Smooth muscle cell of the brain vasculature (primary cell): ENCODE results near the gene ITGB2.

Experiments
- DNase-seq: peaks from one replicate; pipeline ENCODE4 v3.0.0-alpha.2; 2012; ENCODE audit warnings: low read depth, low spot score

ITGB2 gene

DNA sequence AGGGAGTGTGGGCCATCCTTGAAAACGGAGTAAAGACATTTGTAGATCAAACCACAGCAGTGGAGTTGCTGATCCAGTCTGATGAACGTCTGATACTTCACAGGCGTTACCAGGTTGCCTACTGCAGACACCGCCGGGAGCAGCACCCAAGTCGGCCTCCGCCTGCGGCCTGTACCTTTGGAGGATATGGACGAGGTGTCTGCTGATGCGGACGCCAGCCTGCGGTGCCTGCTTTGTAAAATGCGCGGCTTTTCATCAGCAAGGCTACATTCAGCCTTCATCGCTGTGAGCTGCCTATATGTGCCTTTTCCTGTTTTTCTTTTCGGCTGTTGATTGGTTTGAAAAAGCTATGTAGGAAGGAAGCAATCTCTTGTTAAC lies 35.1 kb upstream of the ITGB2 start:
- DNase-seq: no peak

GRCh38 chr21:44955141-44955797 lies 34.6 kb upstream of the ITGB2 start:
- no peak for DNase-seq

DNA sequence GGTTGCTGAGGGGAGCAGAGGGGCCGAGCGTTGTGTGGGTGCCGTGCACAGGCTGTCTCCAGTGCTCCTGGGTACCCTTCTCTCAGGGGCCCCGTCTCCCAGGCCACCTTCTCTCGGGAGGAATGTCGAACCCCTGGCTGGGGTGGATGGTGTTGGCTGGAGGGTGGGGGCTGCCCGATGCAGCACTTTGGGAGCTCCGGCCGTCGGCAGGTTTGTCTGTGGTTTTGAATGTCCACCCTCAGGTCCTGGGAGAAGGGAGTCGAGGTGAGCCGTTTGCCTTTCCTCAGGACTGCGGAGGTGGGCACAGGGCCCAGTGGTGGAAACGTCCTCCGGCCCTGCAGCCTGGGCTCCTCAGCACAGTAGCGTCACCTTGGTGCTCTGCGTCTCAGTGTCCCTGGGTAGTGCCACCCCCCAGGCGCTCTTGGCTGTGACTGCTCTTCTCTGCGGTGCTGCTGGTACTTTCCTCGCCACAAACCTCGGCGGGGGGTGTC lies 33.6 kb upstream of the ITGB2 start:
- DNase-seq: no peak

DNA sequence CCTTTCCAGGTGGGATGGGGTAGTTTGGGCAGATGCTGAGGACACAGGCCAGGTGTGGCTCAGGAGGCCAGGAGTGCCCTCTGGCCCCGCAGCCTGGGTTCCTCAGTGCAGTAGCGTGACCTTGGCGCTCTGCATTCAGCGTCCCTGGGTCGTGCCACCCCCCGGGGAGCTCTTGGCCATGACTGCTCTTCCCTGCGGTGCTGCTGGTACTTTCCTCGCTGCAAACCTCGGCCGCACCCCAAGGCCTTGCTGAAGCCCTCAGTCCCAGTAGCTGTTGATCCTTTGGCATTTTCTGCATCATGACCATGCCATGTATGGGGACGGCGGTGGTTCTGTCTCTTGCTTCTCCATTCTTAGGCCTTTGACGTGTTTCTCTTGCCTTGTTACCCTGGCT lies 32.9 kb upstream of the ITGB2 start:
- DNase-seq: no peak

DNA sequence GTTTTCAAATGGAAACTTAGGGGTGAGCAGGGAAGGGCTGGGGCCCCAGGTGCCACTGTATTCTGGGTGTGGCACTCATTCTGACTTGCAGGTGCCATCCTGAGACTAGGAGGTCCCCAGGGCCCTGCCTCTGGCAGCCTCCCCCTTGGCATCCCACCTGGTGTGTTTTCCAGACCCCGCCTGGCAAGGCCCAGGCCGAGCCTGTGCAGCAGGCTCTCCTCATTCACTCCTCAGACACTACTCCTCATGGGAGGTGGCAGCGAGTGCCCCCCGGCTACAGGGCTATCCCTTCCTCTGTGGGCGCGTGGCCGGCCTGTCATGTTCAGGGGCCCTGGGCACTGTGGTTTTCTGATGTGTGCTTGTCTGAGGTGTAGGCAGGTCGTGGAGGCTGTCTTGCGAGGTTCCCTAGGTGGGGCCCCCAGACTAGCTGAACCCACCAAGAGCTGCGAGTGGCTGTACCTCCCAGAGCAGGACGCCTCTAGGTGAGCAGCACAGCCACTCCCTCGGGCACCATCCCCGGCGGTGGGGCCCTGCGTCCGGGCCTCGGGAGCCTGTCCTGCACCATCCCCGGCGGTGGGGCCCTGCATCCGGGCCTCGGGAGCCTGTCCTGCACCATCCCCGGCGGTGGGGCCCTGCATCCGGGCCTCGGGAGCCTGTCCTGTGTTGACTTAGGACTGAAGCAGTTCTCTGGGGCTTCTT lies 32.4 kb upstream of the ITGB2 start:
- DNase-seq: no peak

- DNase-seq: no peak
These were observed 31.6 kb upstream of the ITGB2 start for GRCh38 chr21:44952116-44952928.

DNA sequence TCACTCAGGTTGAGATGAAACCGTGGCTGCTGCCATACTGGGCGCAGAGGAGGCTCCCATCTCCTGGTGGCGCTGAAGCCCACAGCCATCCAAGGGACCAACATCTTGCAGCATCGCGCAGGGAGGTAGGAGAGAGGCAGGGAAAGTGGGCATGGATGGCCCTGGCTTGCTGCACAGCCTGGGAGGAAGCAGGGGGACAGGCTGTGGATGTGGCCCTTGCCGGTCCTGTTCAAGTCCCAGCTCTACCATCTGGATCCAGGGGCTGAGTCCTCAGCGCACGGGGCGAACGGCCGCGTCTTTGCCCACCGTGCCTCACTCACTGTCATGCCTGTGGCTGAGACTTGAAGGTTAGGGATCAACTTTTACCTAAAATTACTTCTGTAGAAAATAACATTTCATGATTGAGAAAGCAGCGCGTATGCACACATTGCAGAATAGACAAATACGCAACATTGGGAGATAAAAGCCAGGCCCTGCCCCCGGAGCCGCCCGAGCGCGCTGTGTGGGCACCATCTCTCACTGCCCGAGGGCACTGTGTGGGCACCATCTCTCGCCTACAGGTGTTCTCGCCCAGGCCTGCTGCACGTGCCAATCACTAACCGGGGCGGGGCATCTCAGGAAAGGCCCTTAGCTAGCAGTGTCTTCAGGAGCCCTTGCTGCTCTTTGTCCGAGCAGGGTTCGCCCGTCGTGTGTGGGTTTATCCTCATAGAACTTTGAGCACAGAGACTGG lies 30.7 kb upstream of the ITGB2 start:
- no peak for DNase-seq

DNA sequence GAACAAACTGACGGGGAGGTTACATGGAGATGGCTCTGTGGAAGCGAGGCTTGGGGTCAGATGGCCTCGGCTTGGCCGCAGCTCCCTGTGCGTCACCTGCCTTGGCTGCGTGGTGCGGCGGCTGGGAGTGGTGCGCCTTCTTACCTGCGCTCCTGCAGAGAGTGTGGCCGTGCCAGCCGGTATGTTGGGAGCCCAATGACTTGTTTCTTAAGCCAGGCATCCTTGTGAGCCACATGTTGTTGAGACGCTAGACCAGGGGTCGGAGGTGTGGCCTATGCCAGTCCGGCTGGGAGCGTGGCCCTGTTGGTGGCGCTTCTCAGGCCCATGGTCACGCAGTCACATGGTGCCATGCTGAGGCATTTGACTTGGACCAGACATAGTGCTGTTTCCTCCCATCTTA lies 29.7 kb upstream of the ITGB2 start:
- no peak for DNase-seq

- no peak for DNase-seq
These were observed 29.1 kb upstream of the ITGB2 start for GRCh38 chr21:44949779-44950198.

GRCh38 chr21:44949161-44949778 lies 28.6 kb upstream of the ITGB2 start:
- no peak for DNase-seq

DNA sequence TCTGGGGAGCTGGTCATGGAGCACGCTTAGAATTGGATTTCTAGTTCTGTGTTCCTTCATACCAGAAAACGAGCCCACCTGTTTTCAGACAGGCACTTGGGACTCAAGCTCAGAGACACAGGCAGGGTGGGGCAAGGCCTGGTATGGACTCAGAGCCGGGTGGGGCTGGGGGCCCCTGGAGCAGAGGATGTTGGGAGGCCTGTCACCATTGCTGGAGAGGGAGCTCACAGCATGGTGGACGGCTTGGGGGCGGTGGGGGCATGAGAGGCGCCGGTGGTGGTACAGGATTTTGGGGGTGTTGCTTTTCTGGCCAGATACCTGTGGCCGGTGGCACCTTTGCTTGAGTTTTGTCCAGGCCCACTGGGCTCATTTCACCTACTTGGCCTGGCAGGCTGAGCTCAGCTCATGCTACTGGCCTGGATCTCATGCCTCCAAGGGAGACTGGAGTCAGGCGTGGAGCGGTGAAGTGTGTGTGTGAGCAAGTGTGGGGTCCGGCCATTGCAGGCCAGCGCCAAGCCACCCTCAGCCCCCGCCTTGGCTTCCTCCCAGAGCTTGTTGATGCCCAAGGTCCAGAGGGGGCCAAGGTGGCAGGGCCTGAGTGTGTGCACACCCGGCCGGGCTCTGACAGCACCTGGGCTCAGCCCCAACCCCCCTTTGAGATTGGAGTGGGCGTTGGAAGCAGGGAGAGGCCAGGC lies 27.9 kb upstream of the ITGB2 start:
- no peak for DNase-seq

DNA sequence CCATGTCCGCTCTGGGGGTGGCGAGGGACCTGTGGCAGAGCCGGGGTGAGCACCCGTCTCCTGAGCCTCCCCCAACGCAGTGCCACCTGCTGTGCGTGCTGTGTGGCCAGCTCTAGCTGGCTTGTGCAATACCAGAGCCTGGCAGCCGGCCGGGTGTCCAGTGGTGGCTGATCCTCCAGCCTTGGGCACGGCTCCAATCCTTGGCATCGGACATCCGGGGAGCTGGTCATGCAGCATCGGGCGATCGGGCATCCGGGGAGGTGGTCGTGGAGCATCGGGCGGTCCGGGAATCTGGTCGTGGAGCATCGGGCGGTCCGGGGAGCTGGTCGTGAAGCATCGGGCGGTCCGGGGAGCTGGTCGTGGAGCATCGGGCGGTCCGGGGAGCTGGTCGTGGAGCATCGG lies 27.2 kb upstream of the ITGB2 start:
- DNase-seq: no peak

DNA sequence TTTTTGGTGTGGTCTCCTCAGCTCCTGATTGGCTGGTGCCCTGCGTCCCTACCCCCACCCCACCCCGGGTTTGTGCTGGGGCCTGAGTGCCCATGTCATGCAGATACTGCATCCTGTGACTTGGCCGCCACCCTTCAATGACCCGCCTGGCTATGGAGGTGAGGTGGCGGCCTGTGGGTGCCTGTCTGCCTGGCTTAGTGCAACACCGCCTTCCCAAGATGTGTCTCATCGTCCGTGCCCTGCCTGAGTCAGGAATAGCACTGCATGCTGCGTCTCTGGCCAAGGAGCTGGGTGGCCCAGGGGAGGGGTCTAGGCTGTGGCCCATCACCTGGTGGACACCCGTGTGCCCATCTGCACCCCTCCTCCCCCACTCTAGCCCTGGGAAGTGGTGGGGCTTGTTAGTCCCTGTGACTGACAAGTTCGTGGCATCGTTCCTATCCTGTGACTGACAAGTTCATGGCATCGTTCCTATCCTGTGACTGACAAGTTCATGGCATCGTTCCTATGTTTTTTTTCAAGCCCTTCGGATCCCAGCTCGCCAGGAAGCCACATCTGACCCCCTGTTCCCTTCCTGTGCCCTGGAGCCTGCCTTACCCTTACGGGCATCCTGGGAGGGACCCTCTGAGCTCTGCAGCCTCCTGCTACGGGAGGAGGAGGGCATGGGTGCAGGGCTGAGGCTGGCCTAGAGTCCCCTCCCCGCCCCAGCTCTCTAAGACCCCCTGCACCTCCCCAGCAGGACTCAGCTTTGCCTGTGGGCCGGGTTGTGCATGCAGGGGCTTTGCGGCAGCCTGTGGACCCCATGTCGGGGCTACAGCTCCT lies 26.6 kb upstream of the ITGB2 start:
- no peak for DNase-seq

DNA sequence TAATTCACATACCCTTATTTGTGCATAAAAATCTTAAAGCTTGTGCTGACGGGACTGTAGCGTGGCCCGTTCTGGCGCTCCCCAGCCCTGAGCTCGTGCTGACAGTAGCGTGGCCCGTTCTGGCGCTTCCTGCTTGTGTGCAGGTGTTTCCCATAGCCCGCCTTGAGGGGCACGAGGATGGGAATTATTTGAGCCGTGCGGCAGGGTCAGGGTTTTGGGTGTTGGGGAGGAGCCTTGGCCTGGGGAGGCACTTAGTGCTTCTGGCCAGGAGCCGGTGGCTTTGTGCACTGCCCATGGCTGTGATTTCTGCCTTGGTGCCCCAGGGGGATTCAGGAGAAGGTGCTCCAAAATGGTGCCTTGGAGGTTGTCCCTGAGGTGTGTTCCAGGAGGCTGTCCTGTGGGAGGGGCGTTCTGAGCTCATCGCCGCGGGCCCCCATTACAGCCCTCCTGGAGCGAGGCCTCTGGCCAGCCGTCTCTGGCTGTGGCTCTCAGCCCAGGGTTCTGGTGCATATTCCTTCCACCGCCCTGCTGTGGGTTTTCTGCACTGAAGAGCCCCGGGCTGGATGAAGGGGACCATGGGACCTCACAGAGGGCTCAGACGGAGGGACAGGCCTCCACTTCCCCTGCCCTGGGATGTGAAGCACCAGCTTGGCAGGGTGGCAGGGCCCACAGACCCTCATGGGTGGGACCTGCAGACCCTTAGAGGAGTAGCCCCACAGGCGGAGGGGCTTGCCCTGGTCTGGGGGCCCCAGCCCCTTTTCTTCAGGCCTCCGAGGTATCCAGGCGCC lies 25.7 kb upstream of the ITGB2 start:
- DNase-seq: no peak

DNA sequence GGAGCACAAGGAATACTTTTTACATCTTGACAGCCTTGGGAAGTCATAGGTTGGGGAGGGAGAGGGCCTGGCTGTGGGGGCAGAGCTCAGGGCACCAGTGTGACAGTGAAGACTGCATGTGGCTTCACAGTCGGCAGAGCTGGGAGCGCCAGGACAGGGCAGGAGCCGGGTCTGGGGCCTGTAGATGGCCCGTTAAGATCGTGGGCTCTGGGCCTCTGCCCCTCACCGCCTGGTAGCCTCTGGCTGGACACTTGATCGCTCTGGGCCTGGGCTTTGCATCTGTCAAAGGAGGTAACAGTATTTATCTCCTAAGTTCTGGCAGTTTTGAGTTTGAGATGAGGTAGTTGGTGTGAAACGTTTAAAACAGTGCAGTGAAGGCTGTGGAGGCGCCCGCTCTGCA lies 23.9 kb upstream of the ITGB2 start:
- DNase-seq: no peak

DNA sequence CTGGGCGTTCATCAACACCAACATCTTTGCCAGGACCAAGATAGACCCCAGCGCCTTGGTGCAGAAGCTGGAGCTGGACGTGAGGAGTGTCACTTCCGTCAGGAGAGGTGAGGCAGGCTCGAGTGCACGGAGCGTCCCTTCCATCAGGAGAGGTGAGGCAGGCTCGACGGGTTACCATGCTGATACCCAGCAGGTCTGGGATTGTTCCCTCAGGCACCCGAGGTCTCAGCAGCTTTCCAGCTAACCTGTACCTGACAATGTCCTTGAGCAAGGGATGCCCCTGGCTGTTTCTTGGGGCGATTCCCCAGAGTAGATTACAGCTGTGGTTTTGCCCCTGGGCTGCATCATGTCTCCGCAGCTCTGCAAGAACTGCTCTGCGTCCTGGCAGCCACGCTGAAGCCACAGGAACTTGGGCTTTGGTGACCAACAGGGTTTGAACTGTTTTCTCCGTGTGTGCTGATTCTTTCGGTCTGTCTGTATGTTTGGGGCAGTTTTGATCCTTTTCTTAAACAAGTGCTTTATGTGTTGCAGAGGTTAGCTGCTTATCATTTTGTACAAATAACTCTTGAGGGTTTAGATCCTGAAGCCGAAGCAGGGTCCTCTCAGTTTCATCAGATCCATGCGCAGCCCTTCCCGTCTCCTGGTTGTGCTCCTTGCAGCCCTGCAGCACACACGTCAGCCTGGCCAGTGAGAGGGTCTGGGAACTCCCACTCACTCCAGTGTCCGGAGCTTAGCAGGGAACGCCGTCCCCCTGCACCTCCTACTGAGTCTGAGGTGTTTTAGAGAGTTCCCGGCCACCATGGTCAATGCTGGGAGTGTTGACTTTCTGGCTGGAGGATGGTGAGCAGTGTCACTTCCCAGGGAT lies 23.2 kb upstream of the ITGB2 start:
- DNase-seq: no peak

DNA sequence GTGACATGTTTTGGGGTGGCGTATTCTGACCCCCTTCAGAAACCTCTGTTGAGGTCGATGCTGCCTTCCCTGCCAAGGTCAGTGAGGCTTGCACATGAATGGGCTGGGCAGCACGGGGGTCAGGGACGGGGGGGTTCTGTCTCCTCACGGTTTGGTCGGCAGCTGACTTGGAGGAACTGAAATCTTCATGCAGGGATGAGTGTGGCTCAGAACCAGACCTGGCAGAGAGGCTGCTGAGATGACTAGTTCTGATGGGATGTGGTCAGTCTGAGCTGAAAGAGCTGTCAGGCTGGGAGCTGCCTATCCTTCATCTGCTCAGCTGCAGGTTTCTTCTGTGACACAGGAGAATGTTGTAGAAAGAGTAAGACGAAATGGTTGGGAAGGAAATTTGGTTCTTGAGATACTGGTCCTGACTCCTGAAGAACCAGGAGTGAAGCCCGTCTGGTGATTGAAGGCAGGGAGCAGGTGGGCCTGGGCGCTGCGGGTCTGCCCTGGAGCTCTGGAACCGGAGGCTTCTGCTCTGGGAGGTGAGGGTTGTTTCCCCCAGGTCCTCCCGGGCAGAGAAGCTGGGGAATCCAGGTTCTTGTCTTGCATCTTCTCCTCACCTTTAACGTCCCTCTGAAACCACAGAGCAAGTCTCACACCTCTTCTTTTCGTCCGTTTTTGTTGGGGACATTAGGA lies 22.4 kb upstream of the ITGB2 start:
- DNase-seq: no peak

GRCh38 chr21:44942566-44942965 lies 21.9 kb upstream of the ITGB2 start:
- DNase-seq: no peak
